ENCODE measurements around the gene CCDC3.

DNA sequence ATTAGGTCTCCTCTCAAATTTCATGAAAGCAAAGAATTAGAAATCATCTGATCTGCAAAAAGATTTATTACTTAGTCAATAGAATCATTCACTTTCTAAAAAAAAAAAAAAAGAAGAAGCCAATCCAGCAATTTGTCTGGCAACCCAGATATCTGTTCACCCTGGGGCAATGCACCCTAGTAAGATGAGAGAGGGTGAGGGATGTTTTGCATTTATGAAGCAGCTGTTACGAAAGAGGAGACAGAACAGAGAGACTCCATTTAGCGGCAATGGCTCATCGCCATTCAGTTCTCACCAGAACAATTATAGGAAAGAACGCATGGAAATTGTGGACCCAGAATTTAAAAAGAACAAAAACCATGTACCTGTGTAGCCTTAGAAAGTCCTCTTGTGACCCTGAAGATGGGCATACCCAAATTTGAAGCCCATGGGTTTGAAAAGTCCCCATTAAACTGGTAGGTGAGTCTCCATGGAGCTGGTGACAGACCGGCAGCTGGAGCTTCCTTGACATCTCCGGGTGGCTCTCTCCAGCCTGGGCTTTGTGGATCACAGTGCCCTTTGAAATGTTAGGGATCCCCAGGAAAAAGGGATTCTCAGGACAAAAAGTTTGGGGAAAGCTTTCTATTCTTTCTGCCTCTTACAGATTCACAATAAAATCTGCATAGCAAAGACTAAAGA, 45.5 kb upstream of the CCDC3 start:
- no peak for TF ChIP-seq POLR2A (IDR thresholded peaks at IDR 0.05)
- TF ChIP-seq, protein P1, sequence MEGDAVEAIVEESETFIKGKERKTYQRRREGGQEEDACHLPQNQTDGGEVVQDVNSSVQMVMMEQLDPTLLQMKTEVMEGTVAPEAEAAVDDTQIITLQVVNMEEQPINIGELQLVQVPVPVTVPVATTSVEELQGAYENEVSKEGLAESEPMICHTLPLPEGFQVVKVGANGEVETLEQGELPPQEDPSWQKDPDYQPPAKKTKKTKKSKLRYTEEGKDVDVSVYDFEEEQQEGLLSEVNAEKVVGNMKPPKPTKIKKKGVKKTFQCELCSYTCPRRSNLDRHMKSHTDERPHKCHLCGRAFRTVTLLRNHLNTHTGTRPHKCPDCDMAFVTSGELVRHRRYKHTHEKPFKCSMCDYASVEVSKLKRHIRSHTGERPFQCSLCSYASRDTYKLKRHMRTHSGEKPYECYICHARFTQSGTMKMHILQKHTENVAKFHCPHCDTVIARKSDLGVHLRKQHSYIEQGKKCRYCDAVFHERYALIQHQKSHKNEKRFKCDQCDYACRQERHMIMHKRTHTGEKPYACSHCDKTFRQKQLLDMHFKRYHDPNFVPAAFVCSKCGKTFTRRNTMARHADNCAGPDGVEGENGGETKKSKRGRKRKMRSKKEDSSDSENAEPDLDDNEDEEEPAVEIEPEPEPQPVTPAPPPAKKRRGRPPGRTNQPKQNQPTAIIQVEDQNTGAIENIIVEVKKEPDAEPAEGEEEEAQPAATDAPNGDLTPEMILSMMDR (IDR thresholded peaks at IDR 0.05), result no peak

Data from uterus (tissue), 2 donors.